GM20000 (cell line): ENCODE data around the gene TMEM38B.
"Not testable (repeated sequence)": the region's sequence is repeated elsewhere in the genome, so short reads cannot be mapped to it uniquely, and the experiment has no call there.

Experiments used
- DNase-seq: peaks from one replicate; pipeline ENCODE4 v3.0.0; 2012; ENCODE audit warnings: low spot score
- CTCF ChIP-seq: IDR thresholded peaks from 2 replicates; pipeline ENCODE4 v1.5.1; 2012; ENCODE audit warnings: mild to moderate bottlenecking, control low read depth; ENCODE audit errors: extremely low read depth, missing control alignments

The TMEM38B gene

GRCh38 chr9:105698348-105698870 lies 4.1 kb downstream of the TMEM38B start:
- DNase-seq = no peak
- TF ChIP-seq CTCF = no peak

GRCh38 chr9:105700668-105701067 lies 6.3 kb downstream of the TMEM38B start:
- no peak for DNase-seq
- no peak for TF ChIP-seq CTCF

- DNase-seq = no peak
- no peak for TF ChIP-seq CTCF
These were observed 6.8 kb downstream of the TMEM38B start for GRCh38 chr9:105701145-105701544.

GRCh38 chr9:105702207-105702606 lies 7.9 kb downstream of the TMEM38B start:
- DNase-seq = no peak
- no peak for TF ChIP-seq CTCF

- not testable (repeated sequence) for DNase-seq
These were observed 9.3 kb downstream of the TMEM38B start for GRCh38 chr9:105703638-105704037.

GRCh38 chr9:105706156-105706555 lies 11.8 kb downstream of the TMEM38B start:
- no peak for DNase-seq
- TF ChIP-seq CTCF = no peak

GRCh38 chr9:105708405-105708804 lies 14.1 kb downstream of the TMEM38B start:
- no peak for TF ChIP-seq CTCF

GRCh38 chr9:105710638-105711037 lies 16.3 kb downstream of the TMEM38B start:
- TF ChIP-seq CTCF = no peak
- DNase-seq = no peak

More at GRCh38 chr9:105708405-105708804, 14.1 kb downstream of the TMEM38B start:
- peak; percentile 32 for DNase-seq
